GM23338 (cell line): Measurements from ENCODE around the gene TEKTIP1. TPM values are rescaled to one million over a fixed set of nuclear protein-coding genes. Genes with fewer than 3 reads are reported as not detected.

Experiments
- ATAC-seq: fragments of 200-7000 bp; cut with Tn5 transposase; 3 replicates; pipeline ENCODE4 v1.9.1; 2020
- DNase-seq: peaks from one replicate; pipeline ENCODE4 v3.0.0-alpha.2; 2015; ENCODE audit warnings: low spot score
- H2AFZ ChIP-seq: fragments of 200-600 bp; sonication (generic); 2 replicates; pipeline ENCODE4 v1.8.0; 2016; ENCODE audit warnings: antibody characterized with exemption, mild to moderate bottlenecking, moderate library complexity
- H3F3A ChIP-seq: fragments of 200-600 bp; sonication (generic); replicated peaks from 2 replicates; pipeline ENCODE4 v1.8.0; 2017; ENCODE audit warnings: antibody characterized with exemption, mixed run types, low read depth
- H3K27ac ChIP-seq: fragments of 200-600 bp; sonication (generic); 2 replicates; pipeline ENCODE4 v1.6.1; 2016; ENCODE audit warnings: low read depth
- H3K27me3 ChIP-seq: fragments of 200-600 bp; sonication (generic); 2 replicates; pipeline ENCODE4 v1.8.0; 2016; ENCODE audit warnings: mild to moderate bottlenecking, mixed run types, moderate library complexity; ENCODE audit not compliant: insufficient read depth
- H3K36me3 ChIP-seq: fragments of 200-600 bp; sonication (generic); 2 replicates; pipeline ENCODE4 v1.8.0; 2016; ENCODE audit warnings: mild to moderate bottlenecking; ENCODE audit not compliant: insufficient read depth
- H3K4me1 ChIP-seq: fragments of 200-600 bp; sonication (generic); 2 replicates; pipeline ENCODE4 v1.8.0; 2016; ENCODE audit warnings: mild to moderate bottlenecking, moderate library complexity; ENCODE audit not compliant: insufficient read depth
- H3K4me2 ChIP-seq: fragments of 200-600 bp; sonication (generic); 2 replicates; pipeline ENCODE4 v1.7.1; 2017; ENCODE audit warnings: mixed run types
- H3K4me3 ChIP-seq: fragments of 200-600 bp; sonication (generic); 2 replicates; pipeline ENCODE4 v1.6.1; 2016; ENCODE audit warnings: mixed run types
- H3K79me2 ChIP-seq: fragments of 200-600 bp; sonication (generic); replicated peaks from 2 replicates; pipeline ENCODE4 v1.8.0; 2017; ENCODE audit warnings: mild to moderate bottlenecking; ENCODE audit not compliant: insufficient read depth
- H3K9me2 ChIP-seq: fragments of 200-600 bp; sonication (generic); 2 replicates; pipeline ENCODE4 v1.8.0; 2017; ENCODE audit not compliant: insufficient read depth
- H4K20me1 ChIP-seq: fragments of 200-600 bp; sonication (generic); replicated peaks from 2 replicates; pipeline ENCODE4 v1.8.0; 2017; ENCODE audit warnings: mild to moderate bottlenecking; ENCODE audit not compliant: insufficient read depth
- H3K27ac Mint-ChIP-seq: 2 replicates; pipeline ENCODE4 v1.8.0; 2020; ENCODE audit warnings: inconsistent platforms, mild to moderate bottlenecking, moderate library complexity, mixed read lengths
- H3K27me3 Mint-ChIP-seq: 3 replicates; pipeline ENCODE4 v1.8.0; 2022; ENCODE audit warnings: low read depth, mild to moderate bottlenecking, moderate library complexity, mixed read lengths, inconsistent platforms; ENCODE audit not compliant: insufficient read depth, poor library complexity
- H3K36me3 Mint-ChIP-seq: 3 replicates; pipeline ENCODE4 v1.8.0; 2021; ENCODE audit warnings: low read depth, mild to moderate bottlenecking, inconsistent platforms, moderate library complexity, mixed read lengths
- H3K4me1 Mint-ChIP-seq: 3 replicates; pipeline ENCODE4 v1.8.0; 2020; ENCODE audit warnings: mild to moderate bottlenecking, inconsistent platforms, mixed read lengths
- H3K4me3 Mint-ChIP-seq: 3 replicates; pipeline ENCODE4 v1.8.0; 2021; ENCODE audit warnings: moderate library complexity, mild to moderate bottlenecking, inconsistent platforms, mixed read lengths
- H3K9me3 Mint-ChIP-seq: 3 replicates; pipeline ENCODE4 v1.8.0; 2020; ENCODE audit warnings: moderate library complexity, mild to moderate bottlenecking, inconsistent platforms, mixed read lengths
- CREB1 ChIP-seq: fragments of 250-450 bp; sonication (Bioruptor Pico); IDR thresholded peaks from 2 replicates; pipeline ENCODE4 v1.5.0; 2020; ENCODE audit warnings: low read depth, mild to moderate bottlenecking, moderate library complexity
- ETS1 ChIP-seq: IDR thresholded peaks from 2 replicates; pipeline ENCODE4 v1.6.1; 2016; ENCODE audit warnings: antibody characterized with exemption
- EZH2 ChIP-seq: fragments of 200-600 bp; sonication (generic); IDR thresholded peaks from one replicate; pipeline ENCODE4 v1.8.0; 2017; ENCODE audit warnings: antibody characterized with exemption, mild to moderate bottlenecking, low read depth; ENCODE audit not compliant: unreplicated experiment
- EZH2phosphoT487 ChIP-seq: fragments of 200-600 bp; sonication (generic); IDR thresholded peaks from one replicate; pipeline ENCODE4 v1.8.1; 2018; ENCODE audit warnings: antibody characterized with exemption; ENCODE audit not compliant: unreplicated experiment
- JUNB ChIP-seq: IDR thresholded peaks from one replicate; pipeline ENCODE4 v1.6.1; 2016; ENCODE audit warnings: antibody characterized with exemption; ENCODE audit not compliant: unreplicated experiment
- NANOG ChIP-seq: IDR thresholded peaks from 2 replicates; pipeline ENCODE4 v1.6.1; 2016; ENCODE audit warnings: antibody characterized with exemption, borderline replicate concordance
- POLR2AphosphoS5 ChIP-seq: IDR thresholded peaks from 2 replicates; pipeline ENCODE4 v1.6.1; 2016; ENCODE audit warnings: antibody characterized with exemption, low read depth
- REST ChIP-seq: IDR thresholded peaks from one replicate; pipeline ENCODE4 v1.6.1; 2018; ENCODE audit warnings: antibody characterized with exemption; ENCODE audit not compliant: unreplicated experiment
- STAT1 ChIP-seq: IDR thresholded peaks from one replicate; pipeline ENCODE4 v1.6.1; 2016; ENCODE audit warnings: antibody characterized with exemption; ENCODE audit not compliant: unreplicated experiment
- ZNF114 ChIP-seq: fragments of 250-450 bp; sonication (Bioruptor Pico); IDR thresholded peaks from 2 replicates; pipeline ENCODE4 v1.5.0; 2020; ENCODE audit warnings: mild to moderate bottlenecking, moderate library complexity
- ZNF331 ChIP-seq: fragments of 250-450 bp; sonication (Bioruptor Pico); IDR thresholded peaks from 2 replicates; pipeline ENCODE4 v1.5.0; 2020; ENCODE audit warnings: low read depth, mild to moderate bottlenecking, moderate library complexity
- polyA plus RNA-seq: library from polyadenylated mRNA; unstranded; fragments of >200 nt; fragmentation: Nextera tagmentation; extraction: Ambion mirVana; gene quantifications from 2 replicates; pipeline ENCODE4 v1.2.1, GENCODE V29; 2016
- total RNA-seq: library from RNA; depleted of rRNA; stranded (reverse); fragments of >200 nt; shearing (Covaris generic); gene quantifications from 2 replicates; pipeline ENCODE4 v1.2.3, GENCODE V29; 2014
- TF ChIP-seq, protein P1 (sequence below), 2 experiments: fragments of 200-600 bp in 1 of 2; sonication (generic) in 1 of 2; conservative IDR thresholded peaks; 2 replicates each; pipeline versions ENCODE4 v1.5.1 to v1.6.1; 2016 to 2017; ENCODE audit warnings: antibody characterized with exemption in 2 of 2, low read depth in 2 of 2, mild to moderate bottlenecking in 2 of 2, moderate library complexity in 1 of 2
- TF ChIP-seq, protein P2 (sequence below): fragments of 250-450 bp; sonication (Bioruptor Pico); IDR thresholded peaks from 2 replicates; pipeline ENCODE4 v1.5.0; 2020; ENCODE audit warnings: mild to moderate bottlenecking, moderate library complexity

The TEKTIP1 gene
- total and polyA plus RNA-seq, 2 experiments from 2014 or later: not detected

DNA sequence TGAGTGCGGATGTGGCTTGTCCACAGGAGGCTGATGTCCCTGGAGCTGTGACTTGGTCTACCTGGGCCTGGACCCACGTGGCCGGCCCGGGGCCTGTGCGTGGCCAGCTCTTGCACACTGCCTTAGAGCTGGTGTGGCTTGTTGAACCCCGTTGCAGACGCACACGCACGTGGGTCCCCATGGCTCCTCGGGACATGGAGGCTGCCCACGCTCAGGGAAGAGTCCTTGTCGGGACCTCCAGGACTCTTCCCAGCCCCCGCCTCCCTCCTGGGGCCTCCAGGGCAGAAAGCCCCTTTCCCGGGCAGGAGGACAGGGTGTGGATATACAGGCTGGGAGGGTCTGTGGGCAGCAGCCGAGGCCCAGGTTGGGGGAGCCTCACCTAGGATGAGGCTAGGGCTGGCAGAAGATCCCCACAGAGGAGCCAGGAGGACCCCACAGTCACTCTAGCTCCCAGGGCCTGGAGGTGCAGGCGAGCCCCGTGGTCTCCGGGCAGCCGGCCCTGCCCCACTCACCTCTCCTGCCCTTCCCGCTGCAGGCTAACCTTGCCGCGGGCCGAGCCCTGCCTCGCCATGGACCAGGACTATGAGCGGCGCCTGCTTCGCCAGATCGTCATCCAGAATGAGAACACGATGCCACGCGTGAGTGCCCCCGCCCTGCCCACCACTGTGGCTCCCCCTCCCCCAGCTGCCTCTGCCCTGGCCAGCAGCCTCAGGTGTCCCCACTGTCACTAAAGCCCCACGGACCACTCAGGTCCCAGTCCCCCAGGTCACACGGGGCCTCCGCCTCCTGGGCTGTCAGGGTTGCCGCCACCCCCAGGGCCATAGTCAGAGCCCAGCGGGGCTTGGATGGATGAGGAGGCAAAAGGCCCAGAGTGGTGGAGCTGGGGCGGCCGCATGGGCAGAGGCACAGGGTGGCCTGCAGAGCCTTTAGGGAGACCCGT lies 16.3 kb upstream of the TEKTIP1 start:
- H3K36me3 Mint-ChIP-seq: peaks cover 12% of the 10 kb centered on the region
- peaks cover 23% of the 10 kb centered on the region for H3K4me1 Mint-ChIP-seq
- H3K27ac ChIP-seq: no peak overlapping the region
- H3K27me3 ChIP-seq: no peaks in the 10 kb centered on the region
- H3K9me2 ChIP-seq: no peaks in the 10 kb centered on the region
- ATAC-seq (no peak), DNase-seq (no peak)
- no peaks in the 10 kb centered on the region; the same call in 1 of the 2 replicates for H4K20me1 ChIP-seq
- no peak for TF ChIP-seq EZH2
- TF ChIP-seq STAT1: no peak
- TF ChIP-seq ZNF114 (CRISPR knock-in tag): no peak
- no peak for TF ChIP-seq CREB1 (CRISPR knock-in tag)
- TF ChIP-seq, protein P1, sequence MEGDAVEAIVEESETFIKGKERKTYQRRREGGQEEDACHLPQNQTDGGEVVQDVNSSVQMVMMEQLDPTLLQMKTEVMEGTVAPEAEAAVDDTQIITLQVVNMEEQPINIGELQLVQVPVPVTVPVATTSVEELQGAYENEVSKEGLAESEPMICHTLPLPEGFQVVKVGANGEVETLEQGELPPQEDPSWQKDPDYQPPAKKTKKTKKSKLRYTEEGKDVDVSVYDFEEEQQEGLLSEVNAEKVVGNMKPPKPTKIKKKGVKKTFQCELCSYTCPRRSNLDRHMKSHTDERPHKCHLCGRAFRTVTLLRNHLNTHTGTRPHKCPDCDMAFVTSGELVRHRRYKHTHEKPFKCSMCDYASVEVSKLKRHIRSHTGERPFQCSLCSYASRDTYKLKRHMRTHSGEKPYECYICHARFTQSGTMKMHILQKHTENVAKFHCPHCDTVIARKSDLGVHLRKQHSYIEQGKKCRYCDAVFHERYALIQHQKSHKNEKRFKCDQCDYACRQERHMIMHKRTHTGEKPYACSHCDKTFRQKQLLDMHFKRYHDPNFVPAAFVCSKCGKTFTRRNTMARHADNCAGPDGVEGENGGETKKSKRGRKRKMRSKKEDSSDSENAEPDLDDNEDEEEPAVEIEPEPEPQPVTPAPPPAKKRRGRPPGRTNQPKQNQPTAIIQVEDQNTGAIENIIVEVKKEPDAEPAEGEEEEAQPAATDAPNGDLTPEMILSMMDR (conservative IDR thresholded peaks at IDR 0.05; ENCODE audit: low read depth in 2 of 2): no peak
- no peak for TF ChIP-seq ZNF331 (CRISPR knock-in tag)
- no peak for TF ChIP-seq ETS1
- no peak for TF ChIP-seq EZH2phosphoT487
- TF ChIP-seq, protein P2, sequence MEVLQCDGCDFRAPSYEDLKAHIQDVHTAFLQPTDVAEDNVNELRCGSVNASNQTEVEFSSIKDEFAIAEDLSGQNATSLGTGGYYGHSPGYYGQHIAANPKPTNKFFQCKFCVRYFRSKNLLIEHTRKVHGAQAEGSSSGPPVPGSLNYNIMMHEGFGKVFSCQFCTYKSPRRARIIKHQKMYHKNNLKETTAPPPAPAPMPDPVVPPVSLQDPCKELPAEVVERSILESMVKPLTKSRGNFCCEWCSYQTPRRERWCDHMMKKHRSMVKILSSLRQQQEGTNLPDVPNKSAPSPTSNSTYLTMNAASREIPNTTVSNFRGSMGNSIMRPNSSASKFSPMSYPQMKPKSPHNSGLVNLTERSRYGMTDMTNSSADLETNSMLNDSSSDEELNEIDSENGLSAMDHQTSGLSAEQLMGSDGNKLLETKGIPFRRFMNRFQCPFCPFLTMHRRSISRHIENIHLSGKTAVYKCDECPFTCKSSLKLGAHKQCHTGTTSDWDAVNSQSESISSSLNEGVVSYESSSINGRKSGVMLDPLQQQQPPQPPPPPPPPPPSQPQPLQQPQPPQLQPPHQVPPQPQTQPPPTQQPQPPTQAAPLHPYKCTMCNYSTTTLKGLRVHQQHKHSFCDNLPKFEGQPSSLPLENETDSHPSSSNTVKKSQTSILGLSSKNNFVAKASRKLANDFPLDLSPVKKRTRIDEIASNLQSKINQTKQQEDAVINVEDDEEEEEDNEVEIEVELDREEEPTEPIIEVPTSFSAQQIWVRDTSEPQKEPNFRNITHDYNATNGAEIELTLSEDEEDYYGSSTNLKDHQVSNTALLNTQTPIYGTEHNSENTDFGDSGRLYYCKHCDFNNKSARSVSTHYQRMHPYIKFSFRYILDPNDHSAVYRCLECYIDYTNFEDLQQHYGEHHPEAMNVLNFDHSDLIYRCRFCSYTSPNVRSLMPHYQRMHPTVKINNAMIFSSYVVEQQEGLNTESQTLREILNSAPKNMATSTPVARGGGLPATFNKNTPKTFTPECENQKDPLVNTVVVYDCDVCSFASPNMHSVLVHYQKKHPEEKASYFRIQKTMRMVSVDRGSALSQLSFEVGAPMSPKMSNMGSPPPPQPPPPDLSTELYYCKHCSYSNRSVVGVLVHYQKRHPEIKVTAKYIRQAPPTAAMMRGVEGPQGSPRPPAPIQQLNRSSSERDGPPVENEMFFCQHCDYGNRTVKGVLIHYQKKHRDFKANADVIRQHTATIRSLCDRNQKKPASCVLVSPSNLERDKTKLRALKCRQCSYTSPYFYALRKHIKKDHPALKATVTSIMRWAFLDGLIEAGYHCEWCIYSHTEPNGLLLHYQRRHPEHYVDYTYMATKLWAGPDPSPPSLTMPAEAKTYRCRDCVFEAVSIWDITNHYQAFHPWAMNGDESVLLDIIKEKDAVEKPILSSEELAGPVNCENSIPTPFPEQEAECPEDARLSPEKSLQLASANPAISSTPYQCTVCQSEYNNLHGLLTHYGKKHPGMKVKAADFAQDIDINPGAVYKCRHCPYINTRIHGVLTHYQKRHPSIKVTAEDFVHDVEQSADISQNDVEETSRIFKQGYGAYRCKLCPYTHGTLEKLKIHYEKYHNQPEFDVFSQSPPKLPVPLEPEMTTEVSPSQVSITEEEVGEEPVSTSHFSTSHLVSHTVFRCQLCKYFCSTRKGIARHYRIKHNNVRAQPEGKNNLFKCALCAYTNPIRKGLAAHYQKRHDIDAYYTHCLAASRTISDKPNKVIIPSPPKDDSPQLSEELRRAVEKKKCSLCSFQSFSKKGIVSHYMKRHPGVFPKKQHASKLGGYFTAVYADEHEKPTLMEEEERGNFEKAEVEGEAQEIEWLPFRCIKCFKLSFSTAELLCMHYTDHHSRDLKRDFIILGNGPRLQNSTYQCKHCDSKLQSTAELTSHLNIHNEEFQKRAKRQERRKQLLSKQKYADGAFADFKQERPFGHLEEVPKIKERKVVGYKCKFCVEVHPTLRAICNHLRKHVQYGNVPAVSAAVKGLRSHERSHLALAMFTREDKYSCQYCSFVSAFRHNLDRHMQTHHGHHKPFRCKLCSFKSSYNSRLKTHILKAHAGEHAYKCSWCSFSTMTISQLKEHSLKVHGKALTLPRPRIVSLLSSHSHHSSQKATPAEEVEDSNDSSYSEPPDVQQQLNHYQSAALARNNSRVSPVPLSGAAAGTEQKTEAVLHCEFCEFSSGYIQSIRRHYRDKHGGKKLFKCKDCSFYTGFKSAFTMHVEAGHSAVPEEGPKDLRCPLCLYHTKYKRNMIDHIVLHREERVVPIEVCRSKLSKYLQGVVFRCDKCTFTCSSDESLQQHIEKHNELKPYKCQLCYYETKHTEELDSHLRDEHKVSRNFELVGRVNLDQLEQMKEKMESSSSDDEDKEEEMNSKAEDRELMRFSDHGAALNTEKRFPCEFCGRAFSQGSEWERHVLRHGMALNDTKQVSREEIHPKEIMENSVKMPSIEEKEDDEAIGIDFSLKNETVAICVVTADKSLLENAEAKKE: no peak
- no peak for TF ChIP-seq JUNB
- no peak for TF ChIP-seq POLR2AphosphoS5
- no peak for TF ChIP-seq NANOG
- TF ChIP-seq REST: no peak
- no peak overlapping the region for H3K4me3 Mint-ChIP-seq
- H3K36me3 ChIP-seq: no peaks in the 10 kb centered on the region
- peaks cover 25% of the 10 kb centered on the region for H3K79me2 ChIP-seq
- peaks cover 12% of the 10 kb centered on the region for H3K27me3 Mint-ChIP-seq
- peaks cover 17% of the 10 kb centered on the region for H3K4me1 ChIP-seq
- H3F3A ChIP-seq: no peaks in the 10 kb centered on the region
- H2AFZ ChIP-seq: no peak overlapping the region
- H3K9me3 Mint-ChIP-seq: no peaks in the 10 kb centered on the region; the same call in 2 of the 3 replicates
- no peak overlapping the region for H3K27ac Mint-ChIP-seq
- no peak overlapping the region for H3K4me3 ChIP-seq
- no peak overlapping the region for H3K4me2 ChIP-seq
